ENCODE measurements around the gene PHOX2A.

The PHOX2A gene

DNA sequence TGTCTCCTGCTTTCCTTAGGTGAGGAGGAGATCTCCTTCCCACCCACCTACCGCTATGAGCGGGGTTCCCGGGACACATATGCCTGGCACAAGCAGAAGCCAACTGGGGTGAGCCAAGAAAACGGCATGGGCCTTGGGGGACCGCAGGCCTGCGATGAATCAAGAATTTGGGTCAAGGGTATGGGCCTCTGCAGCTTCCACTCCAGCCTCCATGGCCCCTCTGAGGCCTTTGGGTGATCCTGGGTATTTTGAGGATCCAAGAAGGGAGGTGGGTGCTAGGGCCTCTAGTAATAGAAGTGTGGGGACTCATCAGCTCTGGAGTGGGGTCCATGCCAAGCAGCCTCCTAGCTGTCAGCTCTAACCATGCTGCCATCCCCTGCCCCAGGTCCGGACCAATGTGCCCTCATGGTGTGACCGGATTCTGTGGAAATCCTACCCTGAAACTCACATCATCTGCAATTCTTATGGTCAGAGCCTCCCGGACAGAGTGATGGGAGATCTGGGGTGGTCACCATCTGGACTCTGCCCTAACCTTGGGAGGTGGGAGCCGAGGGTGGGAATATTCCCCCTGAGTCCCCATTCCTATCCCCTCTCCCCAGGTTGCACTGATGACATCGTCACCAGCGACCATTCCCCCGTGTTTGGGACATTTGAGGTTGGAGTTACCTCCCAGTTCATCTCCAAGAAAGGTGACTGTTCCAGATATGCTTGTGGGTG is 10.8 kb downstream of the PHOX2A start:
- DNase-seq = no peak

GRCh38 chr11:72232260-72233055 is 11.5 kb downstream of the PHOX2A start:
- no peak for DNase-seq

GRCh38 chr11:72231396-72232259 is 12.3 kb downstream of the PHOX2A start:
- no peak for DNase-seq

- DNase-seq = no peak
Observed at GRCh38 chr11:72230764-72231365, 13.1 kb downstream of the PHOX2A start.

DNA sequence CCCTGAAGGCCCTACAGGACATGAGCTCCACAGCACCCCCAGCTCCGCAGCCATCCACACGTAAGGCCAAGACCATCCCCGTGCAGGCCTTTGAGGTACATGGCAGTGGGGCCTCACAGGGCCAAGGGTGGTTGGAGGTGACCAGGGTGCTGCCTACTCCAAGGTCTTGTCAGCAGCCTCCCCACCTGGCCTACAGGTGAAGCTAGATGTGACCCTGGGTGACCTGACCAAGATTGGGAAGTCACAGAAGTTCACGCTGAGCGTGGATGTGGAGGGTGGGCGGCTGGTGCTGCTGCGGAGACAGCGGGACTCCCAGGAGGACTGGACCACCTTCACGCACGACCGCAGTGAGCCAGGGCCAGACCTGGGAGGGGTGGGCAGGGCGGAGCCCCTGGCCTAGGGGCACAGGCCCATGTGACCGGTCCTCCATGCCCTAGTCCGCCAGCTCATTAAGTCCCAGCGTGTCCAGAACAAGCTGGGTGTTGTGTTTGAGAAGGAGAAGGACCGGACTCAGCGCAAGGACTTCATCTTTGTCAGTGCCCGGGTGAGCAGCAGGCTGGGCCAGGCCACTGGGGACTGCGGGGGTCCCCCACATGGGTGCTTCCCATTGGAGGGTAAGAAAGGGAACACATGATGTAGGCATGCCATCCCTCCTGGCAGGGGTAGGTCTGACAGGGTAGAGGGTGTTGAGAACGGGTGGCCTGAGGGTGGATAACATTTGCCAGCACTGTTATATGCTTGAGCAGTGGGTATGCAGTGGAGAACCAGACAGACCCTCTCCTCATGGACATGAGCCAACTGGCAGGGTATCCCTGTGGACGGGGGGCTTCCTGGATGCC is 13.8 kb downstream of the PHOX2A start:
- no peak for DNase-seq

DNA sequence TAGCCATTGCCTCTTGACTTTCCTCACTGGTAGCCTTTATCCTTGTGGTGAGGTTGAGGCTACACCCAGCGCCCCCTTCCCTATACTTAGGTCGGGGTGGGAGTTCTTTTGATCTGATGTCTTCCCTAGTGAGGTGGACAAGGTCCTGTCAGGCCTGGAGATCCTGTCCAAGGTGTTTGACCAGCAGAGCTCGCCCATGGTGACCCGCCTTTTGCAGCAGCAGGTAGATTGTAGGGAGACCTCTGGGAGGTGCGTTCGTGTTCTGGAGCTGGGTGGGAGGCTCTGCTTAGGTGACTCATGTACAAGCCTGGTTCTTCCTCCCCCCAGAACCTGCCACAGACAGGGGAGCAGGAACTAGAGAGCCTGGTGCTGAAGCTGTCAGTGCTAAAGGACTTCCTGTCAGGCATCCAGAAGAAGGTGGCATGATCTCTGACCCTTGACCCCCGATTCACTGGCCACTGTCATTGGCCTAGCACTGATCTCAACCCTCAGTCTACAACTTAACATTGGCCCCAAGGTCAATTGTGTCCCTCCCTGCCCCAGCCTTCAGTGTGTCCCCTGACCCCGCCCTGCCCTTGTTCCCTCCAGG is 14.5 kb downstream of the PHOX2A start:
- no peak for DNase-seq

DNA sequence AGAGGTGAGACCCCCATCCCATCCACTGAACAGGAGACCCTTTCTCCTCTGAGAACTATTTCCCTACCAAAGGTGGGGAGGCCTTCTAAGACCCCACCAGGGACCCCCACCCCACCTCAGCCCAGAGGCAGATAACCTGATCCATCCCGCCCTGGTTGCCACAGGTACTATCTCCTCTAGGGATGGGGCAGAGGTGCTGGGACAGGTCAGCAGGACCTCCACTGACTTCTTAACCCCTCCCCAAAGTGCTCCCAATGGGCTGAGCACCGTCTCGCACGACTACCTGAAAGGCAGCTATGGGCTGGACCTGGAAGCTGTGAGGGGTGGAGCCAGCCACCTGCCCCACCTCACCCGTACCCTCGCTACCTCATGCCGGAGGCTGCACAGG is 15.1 kb downstream of the PHOX2A start:
- no peak for DNase-seq

- no peak for DNase-seq
Observed at GRCh38 chr11:72228229-72228843, 15.6 kb downstream of the PHOX2A start.

DNA sequence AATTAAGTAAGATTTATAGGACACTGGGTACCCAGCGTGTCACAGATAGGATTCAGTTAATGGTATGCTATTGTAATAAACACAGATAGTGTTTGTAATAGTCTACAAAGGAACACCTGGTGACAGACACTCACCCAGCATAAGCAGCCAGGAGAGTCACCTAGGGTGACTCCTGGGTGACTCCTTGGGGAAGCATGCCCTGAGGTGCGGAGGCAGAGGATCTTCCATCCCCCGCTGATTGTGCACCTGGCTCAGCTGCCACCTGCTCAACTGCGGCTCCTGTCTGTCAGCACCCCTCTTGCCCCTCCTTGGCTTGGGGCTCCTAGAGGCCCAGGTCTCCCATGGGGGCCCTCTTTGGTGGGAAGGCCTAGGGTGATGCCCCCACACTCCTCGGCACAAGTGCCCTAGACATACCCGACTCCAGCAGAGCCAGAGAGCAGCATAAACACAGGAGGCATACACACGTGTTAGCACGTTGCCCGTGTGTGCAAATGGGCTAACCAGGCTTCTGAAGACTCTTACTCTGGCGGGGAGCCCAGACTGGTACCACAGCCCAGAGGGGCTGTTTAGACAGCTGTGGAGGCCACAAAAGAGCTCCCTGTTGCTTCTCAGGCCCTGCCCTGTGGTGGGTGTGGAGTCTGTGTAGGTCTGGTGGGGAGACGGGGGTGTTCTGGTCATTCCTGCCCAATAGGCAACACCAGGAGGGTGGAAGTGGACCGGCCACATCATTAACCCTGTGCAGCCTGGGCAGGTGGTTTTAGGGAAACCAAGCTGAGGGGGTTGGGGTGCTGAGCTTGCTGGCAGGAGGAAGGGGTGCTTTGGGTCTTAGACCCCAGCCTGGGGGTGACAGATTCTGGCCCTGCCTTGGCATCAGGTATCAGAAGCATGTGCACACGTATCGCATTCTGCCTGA is 16.4 kb downstream of the PHOX2A start:
- no peak for DNase-seq

- no peak for DNase-seq
Observed at GRCh38 chr11:72226701-72227100, 17.3 kb downstream of the PHOX2A start.

GRCh38 chr11:72225411-72225951 is 18.5 kb downstream of the PHOX2A start:
- no peak for DNase-seq

GRCh38 chr11:72224564-72225410 is 19.2 kb downstream of the PHOX2A start, which contains the start of gene INPPL1:
Gene INPPL1, plus strand, starts transcription at chr11:72224767. Its CDS starts 218 bp downstream, at chr11:72224985.
- DNase-seq = no peak

- peak; percentile 16 for DNase-seq
Observed at GRCh38 chr11:72223615-72224563, 20.1 kb downstream of the PHOX2A start.

DNA sequence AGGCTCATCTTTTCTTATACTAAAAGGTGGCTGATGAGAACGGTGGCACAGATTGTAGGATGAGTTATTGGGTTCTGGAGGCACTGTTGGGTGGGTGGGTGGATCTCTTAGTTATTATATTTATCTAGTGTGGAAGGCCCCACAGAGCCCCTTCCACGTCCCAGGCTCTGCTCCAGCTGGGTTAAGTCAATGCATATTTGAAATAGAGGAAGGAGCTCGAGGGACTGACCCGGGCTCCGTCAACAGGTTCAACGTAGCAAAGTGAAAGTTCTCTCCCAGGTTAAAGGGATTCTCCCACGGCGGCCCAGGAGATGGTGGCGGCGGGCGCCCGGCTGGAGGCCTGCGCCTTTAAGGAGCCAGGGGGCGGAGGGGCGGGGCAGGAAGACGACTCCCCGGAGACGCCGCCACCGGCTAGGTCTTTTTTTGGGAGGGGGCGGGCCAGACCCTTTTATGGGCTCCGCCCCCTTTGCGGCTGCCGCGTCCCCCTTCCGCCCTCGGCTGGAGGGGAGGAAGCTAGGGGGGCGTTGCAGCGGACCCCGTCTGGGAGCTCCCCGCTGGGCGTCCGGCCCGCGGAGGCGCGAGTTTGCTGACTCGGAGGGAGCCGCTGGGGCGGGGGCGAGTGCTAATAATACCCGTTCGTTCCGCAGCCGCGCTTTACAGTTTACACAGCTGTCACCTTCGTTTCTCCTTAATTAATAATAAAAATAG is 20.9 kb downstream of the PHOX2A start:
- peak; percentile 90 for DNase-seq

GRCh38 chr11:72222106-72222891 is 21.7 kb downstream of the PHOX2A start:
- no peak for DNase-seq

All from NCI-H2227 treated with DMSO at 0.1 percent for 48 hours (cell line).